Activated CD8-positive, alpha-beta T cell treated with anti-CD3 and anti-CD28 coated beads for 36 hours (primary cell): ENCODE measurements around the gene ANKRD44. TPM values are rescaled to one million over a fixed set of nuclear protein-coding genes. Genes with fewer than 3 reads are reported as not detected.

Source experiments
- ATAC-seq: fragments of 200-7000 bp; cut with Tn5 transposase; one replicate; pipeline ENCODE4 v1.10.0; 2021; ENCODE audit warnings: mild to moderate bottlenecking, moderate library complexity
- CTCF ChIA-PET: fragments of 350-600 bp; sonication (Branson Sonifier 250); formaldehyde crosslinking; loops from one replicate; lab custom pipeline; 2021; ENCODE audit warnings: antibody characterized with exemption; lab: Charles Lee
- POLR2A ChIA-PET: fragments of 350-600 bp; sonication (Branson Sonifier 250); formaldehyde crosslinking; loops from one replicate; lab custom pipeline; 2021; ENCODE audit warnings: antibody characterized with exemption; lab: Charles Lee
- DNase-seq: peaks from one replicate; pipeline ENCODE4 v3.0.0-alpha.2; 2020
- H3K27ac Mint-ChIP-seq: one replicate; pipeline ENCODE4 v1.8.0; 2021; ENCODE audit warnings: mild to moderate bottlenecking, mixed read lengths
- H3K27me3 Mint-ChIP-seq: one replicate; pipeline ENCODE4 v1.8.0; 2021; ENCODE audit warnings: mixed read lengths
- H3K36me3 Mint-ChIP-seq: one replicate; pipeline ENCODE4 v1.8.0; 2021; ENCODE audit warnings: low read depth, mixed read lengths
- H3K4me1 Mint-ChIP-seq: one replicate; pipeline ENCODE4 v1.8.0; 2021; ENCODE audit warnings: low read depth, mixed read lengths
- H3K4me3 Mint-ChIP-seq: one replicate; pipeline ENCODE4 v1.8.0; 2021; ENCODE audit warnings: mild to moderate bottlenecking, moderate library complexity, mixed read lengths
- H3K9me3 Mint-ChIP-seq: one replicate; pipeline ENCODE4 v1.8.0; 2021; ENCODE audit warnings: mixed read lengths
- CTCF ChIP-seq: fragments of 200-600 bp; IDR thresholded peaks from one replicate; pipeline ENCODE4 v1.8.0; 2022; ENCODE audit warnings: antibody characterized with exemption, mild to moderate bottlenecking
- intact Hi-C: fragments of 100-400 bp; cut with micrococcal nuclease; formaldehyde crosslinking; loops from one replicate; pipeline ENCODE4 v1.10.0; 2022
- total RNA-seq, 2 experiments: library from RNA; stranded (reverse); gene quantifications; one replicate each; pipeline ENCODE4 v1.2.3, GENCODE V29; 2021

Gene ANKRD44
- total RNA-seq, 2 experiments from 2014 or later = 131 to 132 TPM

DNA sequence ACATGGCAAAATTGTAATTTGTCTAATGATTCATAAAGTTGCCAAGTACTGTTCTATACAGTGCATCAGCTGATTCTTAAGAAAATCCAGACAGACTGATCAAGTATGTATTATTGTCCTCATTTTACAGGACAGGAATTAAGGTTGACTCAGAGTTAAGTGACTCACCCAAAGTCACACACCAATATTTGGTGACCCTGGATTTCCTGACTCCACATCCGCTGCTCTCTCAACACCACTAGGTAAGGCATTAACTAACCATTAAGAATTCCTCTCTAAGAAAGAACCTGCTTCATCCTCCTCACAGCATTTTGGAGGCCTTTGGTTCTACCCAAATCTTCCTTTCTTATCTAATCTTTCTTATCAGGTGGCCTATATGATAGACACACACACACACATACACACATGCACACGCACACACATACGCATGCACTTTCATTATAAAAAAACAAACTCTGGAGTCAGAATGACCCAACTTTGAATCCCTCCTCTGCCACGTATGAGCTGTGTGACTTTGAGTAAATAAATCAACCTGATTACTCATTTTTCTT, 150.8 kb downstream of the ANKRD44 start:
- peaks cover 74% of the 10 kb centered on the region for H3K4me1 Mint-ChIP-seq
- TF ChIP-seq CTCF = no peak
- H3K36me3 Mint-ChIP-seq = peaks cover 36% of the 10 kb centered on the region
- intact Hi-C loops = no loop called here
- no peaks in the 10 kb centered on the region for H3K27me3 Mint-ChIP-seq
- POLR2A ChIA-PET = interaction anchor here (0.7 to 1.2 kb wide), 5 partner anchors 13 to 146 kb away, joined by 3 read pairs; no protein-coding TSS in a partner anchor
- H3K4me3 Mint-ChIP-seq = no peak overlapping the region
- peaks cover 10% of the 10 kb centered on the region for H3K9me3 Mint-ChIP-seq
- H3K27ac Mint-ChIP-seq = peak overlapping the region; percentile 79
- peak; percentile 58 for DNase-seq
- CTCF ChIA-PET = interaction anchor here (0.9 to 3.1 kb wide), 8 partner anchors 9 to 169 kb away, joined by 3 to 17 read pairs (median 5); no protein-coding TSS in a partner anchor
- ATAC-seq = peak; percentile 86

DNA sequence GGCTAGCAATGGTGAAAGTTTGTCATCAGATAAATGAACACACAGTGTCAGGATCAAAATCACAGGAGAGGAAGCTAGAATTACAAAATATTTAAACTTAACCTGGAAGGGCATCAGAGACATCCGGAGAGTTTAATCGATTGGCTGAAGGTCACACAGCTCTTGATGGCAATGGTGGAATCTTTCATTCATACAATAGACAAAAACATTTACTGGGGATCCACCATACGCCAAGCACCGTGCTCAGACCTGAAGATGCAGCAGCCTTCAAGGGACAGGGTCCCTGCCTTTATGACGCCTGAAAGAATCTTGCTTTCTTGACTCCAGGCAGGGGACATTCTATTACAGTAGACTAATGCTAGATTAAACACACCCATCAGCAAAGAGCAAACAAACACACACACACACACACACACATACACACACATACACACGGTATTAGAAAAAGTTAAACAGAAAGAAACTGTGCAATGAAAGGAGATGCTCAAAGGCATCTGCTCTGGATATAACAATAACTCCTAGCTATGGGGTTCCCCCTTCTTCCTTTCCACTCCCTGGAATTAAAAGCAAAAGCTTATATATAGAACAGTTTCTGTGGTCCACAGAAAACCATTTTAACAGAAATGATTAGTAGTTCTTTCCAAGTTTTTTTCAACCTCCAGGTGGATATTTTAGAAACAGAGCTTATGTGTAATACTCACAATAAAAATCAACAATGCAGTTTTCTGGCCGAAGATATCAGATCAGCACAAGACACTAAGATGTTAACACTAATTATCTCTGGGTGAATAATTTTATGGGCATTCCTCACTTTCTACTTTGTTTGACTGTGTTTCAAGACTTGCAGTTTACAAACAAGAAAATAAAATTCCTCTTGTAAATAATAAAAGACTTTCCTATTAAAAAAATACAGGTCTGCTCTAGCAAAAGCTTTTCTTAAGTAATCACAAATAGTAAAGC, 151.7 kb downstream of the ANKRD44 start:
- CTCF ChIA-PET = interaction anchor here (0.9 to 3.1 kb wide), 8 partner anchors 10 to 169 kb away, joined by 3 to 17 read pairs (median 5); no protein-coding TSS in a partner anchor
- peaks cover 77% of the 10 kb centered on the region for H3K4me1 Mint-ChIP-seq
- no peak overlapping the region for H3K4me3 Mint-ChIP-seq
- H3K36me3 Mint-ChIP-seq = peaks cover 37% of the 10 kb centered on the region
- no peak for TF ChIP-seq CTCF
- ATAC-seq (peak; percentile 11), DNase-seq (no peak)
- intact Hi-C loops = no loop called here
- no peaks in the 10 kb centered on the region for H3K27me3 Mint-ChIP-seq
- H3K27ac Mint-ChIP-seq = peak overlapping the region; percentile 79
- POLR2A ChIA-PET = interaction anchor here (0.6 to 1.6 kb wide), 6 partner anchors 14 to 110 kb away, joined by 3 to 4 read pairs (median 3); no protein-coding TSS in a partner anchor
- H3K9me3 Mint-ChIP-seq = peaks cover 10% of the 10 kb centered on the region

DNA sequence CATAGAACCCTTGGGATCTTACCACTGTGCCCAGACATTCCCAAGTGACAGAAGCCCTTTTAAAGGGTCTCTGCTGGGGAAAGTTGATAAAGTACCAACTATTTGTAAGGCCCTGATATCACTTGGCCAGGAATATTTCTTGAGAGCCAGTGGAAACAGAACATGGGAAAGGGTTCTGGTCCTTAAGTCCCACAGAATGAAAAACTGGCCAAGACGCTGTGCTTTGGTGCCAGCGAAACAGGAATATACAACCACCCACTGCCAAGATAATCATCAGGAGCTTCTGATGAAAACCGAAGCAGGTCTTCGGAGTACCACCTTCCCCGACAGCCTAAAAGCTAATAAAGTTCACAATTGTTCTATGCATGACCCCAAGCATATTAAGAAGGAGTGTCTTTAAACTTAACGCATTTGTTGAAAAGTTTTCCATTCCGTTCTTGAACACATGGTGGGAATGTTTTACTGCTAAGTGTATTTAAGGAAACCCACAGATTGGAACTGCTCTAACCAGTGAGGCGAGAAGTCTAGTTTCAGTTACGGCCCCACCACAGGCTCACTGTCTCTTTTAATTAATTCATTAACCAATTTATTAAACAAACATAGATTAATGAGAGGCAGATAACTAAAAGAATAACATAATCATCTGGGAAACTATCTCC, 152.6 kb downstream of the ANKRD44 start:
- H3K27ac Mint-ChIP-seq = peak overlapping the region; percentile 79
- H3K36me3 Mint-ChIP-seq = peaks cover 34% of the 10 kb centered on the region
- no peak for DNase-seq
- peaks cover 78% of the 10 kb centered on the region for H3K4me1 Mint-ChIP-seq
- intact Hi-C loops = no loop called here
- TF ChIP-seq CTCF = no peak
- ChIA-PET CTCF (interaction anchor here (1.7 to 3.1 kb wide), 4 partner anchors 9 to 45 kb away, joined by 5 to 17 read pairs (median 11); no protein-coding TSS in a partner anchor), POLR2A (interaction anchor here (0.6 to 1.6 kb wide), 3 partner anchors 18 to 111 kb away, joined by 3 to 4 read pairs (median 4); no protein-coding TSS in a partner anchor)
- no peak overlapping the region for H3K4me3 Mint-ChIP-seq
- H3K27me3 Mint-ChIP-seq = no peaks in the 10 kb centered on the region
- ATAC-seq = no peak
- peaks cover 10% of the 10 kb centered on the region for H3K9me3 Mint-ChIP-seq

DNA sequence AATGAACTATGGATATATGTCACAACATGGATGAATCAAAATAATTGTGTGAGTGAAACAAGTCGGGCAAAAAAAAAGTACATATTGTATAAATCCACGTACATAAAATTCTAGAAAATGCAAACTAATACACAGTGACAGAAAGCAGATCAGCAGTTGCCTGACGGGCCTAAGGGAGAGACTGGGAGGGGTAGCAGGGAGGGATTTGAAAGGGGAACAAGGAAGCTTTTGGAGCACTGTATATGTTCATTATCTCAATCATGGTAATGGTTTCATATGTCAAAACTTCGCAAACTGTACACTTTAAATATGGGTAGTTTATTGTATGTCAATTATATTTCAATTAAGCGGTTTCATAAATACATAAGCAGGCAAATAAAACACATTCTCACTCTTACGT, 153.8 kb downstream of the ANKRD44 start:
- ATAC-seq (no peak), DNase-seq (no peak)
- H3K4me1 Mint-ChIP-seq = peaks cover 76% of the 10 kb centered on the region
- CTCF ChIA-PET = interaction anchor here (1.3 to 3.1 kb wide), 4 partner anchors 10 to 19 kb away, joined by 4 to 9 read pairs (median 4); no protein-coding TSS in a partner anchor
- peak overlapping the region; percentile 66 for H3K27ac Mint-ChIP-seq
- intact Hi-C loops = no loop called here
- H3K4me3 Mint-ChIP-seq = no peak overlapping the region
- peaks cover 10% of the 10 kb centered on the region for H3K9me3 Mint-ChIP-seq
- no peak for TF ChIP-seq CTCF
- POLR2A ChIA-PET = interaction anchor here (0.6 to 1.6 kb wide), 2 partner anchors 12 to 168 kb away, joined by 3 to 5 read pairs; no protein-coding TSS in a partner anchor
- H3K36me3 Mint-ChIP-seq = peaks cover 34% of the 10 kb centered on the region
- no peaks in the 10 kb centered on the region for H3K27me3 Mint-ChIP-seq
